ENCODE measurements around the gene NFKBIB. TPM values are rescaled to one million over a fixed set of nuclear protein-coding genes. Genes with fewer than 3 reads are reported as not detected.

Gene NFKBIB
- total RNA-seq, 1 donor from 2014 or later = 25.5 TPM

- Histone ChIP-seq H3K9me3 (no peaks in the 10 kb centered on the region), H3K27ac (peak overlapping the region; percentile 89), H3K4me1 (peaks cover 25% of the 10 kb centered on the region), H3K36me3 (no peaks in the 10 kb centered on the region), H3K4me3 (peak overlapping the region; percentile 96), H3K27me3 (no peaks in the 10 kb centered on the region)
- no peak for TF ChIP-seq CTCF (IDR thresholded peaks at IDR 0.05)
- intact Hi-C loops (cut with DNase I) = no loop called here
- no peak for DNase-seq
- ATAC-seq = no peak
Observed at GRCh38 chr19:38898788-38899446, 852 bp upstream of the NFKBIB start.

GRCh38 chr19:38900202-38900629 lies 447 bp downstream of the NFKBIB start:
- Histone ChIP-seq H3K27ac (peak overlapping the region; percentile 96), H3K4me1 (peaks cover 25% of the 10 kb centered on the region), H3K36me3 (peaks cover 3% of the 10 kb centered on the region), H3K9me3 (no peaks in the 10 kb centered on the region), H3K27me3 (no peaks in the 10 kb centered on the region), H3K4me3 (peak overlapping the region; percentile 96)
- ATAC-seq (no peak), DNase-seq (no peak)
- TF ChIP-seq CTCF (IDR thresholded peaks at IDR 0.05) = no peak
- intact Hi-C loops (cut with DNase I) = no loop called here

- peak overlapping the region; percentile 96 for H3K27ac ChIP-seq
- intact Hi-C loops (cut with DNase I) = no loop called here
- ATAC-seq (no peak), DNase-seq (no peak)
- H3K4me3 ChIP-seq = peak overlapping the region; percentile 96
- H3K9me3 ChIP-seq = no peaks in the 10 kb centered on the region
- peaks cover 9% of the 10 kb centered on the region for H3K36me3 ChIP-seq
- peaks cover 25% of the 10 kb centered on the region for H3K4me1 ChIP-seq
- TF ChIP-seq CTCF (IDR thresholded peaks at IDR 0.05) = no peak
- no peaks in the 10 kb centered on the region for H3K27me3 ChIP-seq
Observed at GRCh38 chr19:38900743-38901190, 998 bp downstream of the NFKBIB start.

- ATAC-seq = no peak
Observed at GRCh38 chr19:38901683-38902082, 1.9 kb downstream of the NFKBIB start.

GRCh38 chr19:38904581-38905539 lies 5.1 kb downstream of the NFKBIB start:
- intact Hi-C loops (cut with DNase I) = no loop called here
- H3K27me3 ChIP-seq = no peaks in the 10 kb centered on the region
- DNase-seq (no peak), ATAC-seq (no peak)
- no peaks in the 10 kb centered on the region for H3K9me3 ChIP-seq
- H3K4me3 ChIP-seq = no peak overlapping the region
- no peak for TF ChIP-seq CTCF (IDR thresholded peaks at IDR 0.05)
- H3K36me3 ChIP-seq = peaks cover 30% of the 10 kb centered on the region
- peaks cover 8% of the 10 kb centered on the region for H3K4me1 ChIP-seq
- H3K27ac ChIP-seq = no peak overlapping the region

More at GRCh38 chr19:38901683-38902082, 1.9 kb downstream of the NFKBIB start:
- Histone ChIP-seq H3K9me3 (no peaks in the 10 kb centered on the region), H3K4me3 (no peak overlapping the region), H3K27ac (no peak overlapping the region), H3K4me1 (peaks cover 25% of the 10 kb centered on the region), H3K27me3 (no peaks in the 10 kb centered on the region), H3K36me3 (peaks cover 15% of the 10 kb centered on the region)
- no peak for DNase-seq
- intact Hi-C loops (cut with DNase I) = no loop called here
- no peak for TF ChIP-seq CTCF (IDR thresholded peaks at IDR 0.05)

All from upper lobe of right lung (tissue), 1 donor.